HG03025 (cell line): ENCODE data around the gene SPTBN4.
"Not testable (repeated sequence)": the region's sequence is repeated elsewhere in the genome, so short reads cannot be mapped to it uniquely, and the experiment has no call there.

Experiments used
- ATAC-seq: cut with Tn5 transposase; IDR thresholded peaks from one replicate; pipeline ENCODE4 v1.9.1; 2021; ENCODE audit warnings: mild to moderate bottlenecking, moderate library complexity; ENCODE audit not compliant: unreplicated experiment, low FRiP score

The SPTBN4 gene

GRCh38 chr19:40466985-40467734 lies at the start of gene SPTBN4:
SPTBN4 (plus strand) TSS chr19:40467001; CDS start chr19:40472622, 5,621 bp downstream.
- no peak for ATAC-seq

- ATAC-seq: no peak
These were observed 49.2 kb upstream of the SPTBN4 start for GRCh38 chr19:40417643-40417981.

GRCh38 chr19:40418040-40418439 lies 48.8 kb upstream of the SPTBN4 start:
- no peak for ATAC-seq

GRCh38 chr19:40419066-40419612 lies 47.7 kb upstream of the SPTBN4 start:
- no peak for ATAC-seq

- ATAC-seq: no peak
These were observed 47.0 kb upstream of the SPTBN4 start for GRCh38 chr19:40419780-40420179.

GRCh38 chr19:40420451-40420765 lies 46.4 kb upstream of the SPTBN4 start:
- ATAC-seq: no peak

GRCh38 chr19:40420766-40421765 lies 45.7 kb upstream of the SPTBN4 start:
- ATAC-seq: no peak

GRCh38 chr19:40421993-40422747 lies 44.6 kb upstream of the SPTBN4 start:
- ATAC-seq: no peak

- ATAC-seq: no peak
These were observed 43.8 kb upstream of the SPTBN4 start for GRCh38 chr19:40422748-40423566.

GRCh38 chr19:40423938-40424337 lies 42.9 kb upstream of the SPTBN4 start:
- ATAC-seq: no peak

- ATAC-seq: no peak
These were observed 42.0 kb upstream of the SPTBN4 start for GRCh38 chr19:40424637-40425449.

- ATAC-seq: peak; percentile 79
These were observed 41.1 kb upstream of the SPTBN4 start, which contains the start of gene SERTAD1 for GRCh38 chr19:40425450-40426287. SERTAD1 (minus strand) TSS chr19:40425992; CDS start chr19:40423546, 2,446 bp downstream.

- not testable (repeated sequence) for ATAC-seq
These were observed 38.6 kb upstream of the SPTBN4 start for GRCh38 chr19:40428197-40428596.

- not testable (repeated sequence) for ATAC-seq
These were observed 36.6 kb upstream of the SPTBN4 start for GRCh38 chr19:40430242-40430641.

- ATAC-seq: no peak
These were observed 35.1 kb upstream of the SPTBN4 start for GRCh38 chr19:40431698-40432097.

- ATAC-seq: not testable (repeated sequence)
These were observed 34.0 kb upstream of the SPTBN4 start for GRCh38 chr19:40432760-40433159.

GRCh38 chr19:40433391-40434216 lies 33.2 kb upstream of the SPTBN4 start:
- no peak for ATAC-seq
